GM12873 (cell line): Measurements from ENCODE around the gene ASIC3.

Experiments
- CTCF ChIP-seq: IDR thresholded peaks from 2 replicates; pipeline ENCODE4 v1.5.1; 2012; ENCODE audit warnings: low read depth, mild to moderate bottlenecking, moderate library complexity, low read length, control low read depth; ENCODE audit not compliant: insufficient read depth; ENCODE audit errors: missing control alignments

The ASIC3 gene

GRCh38 chr7:151075662-151075971, 27.3 kb downstream of the ASIC3 start:
- no peak for TF ChIP-seq CTCF

GRCh38 chr7:151075978-151076426, 27.7 kb downstream of the ASIC3 start:
- TF ChIP-seq CTCF = no peak

GRCh38 chr7:151076863-151077704, 28.8 kb downstream of the ASIC3 start:
- TF ChIP-seq CTCF = peak; percentile 50

GRCh38 chr7:151077705-151078232, 29.4 kb downstream of the ASIC3 start:
- no peak for TF ChIP-seq CTCF

- no peak for TF ChIP-seq CTCF
Observed at GRCh38 chr7:151078233-151079040, 30.1 kb downstream of the ASIC3 start.

- TF ChIP-seq CTCF = no peak
Observed at GRCh38 chr7:151079199-151079910, 31.0 kb downstream of the ASIC3 start.
